Tongue (tissue), 2 donors: Measurements from ENCODE around the gene GON4L. TPM values are rescaled to one million over a fixed set of nuclear protein-coding genes. Genes with fewer than 3 reads are reported as not detected.
"Not testable (repeated sequence)": the region's sequence is repeated elsewhere in the genome, so short reads cannot be mapped to it uniquely, and the experiment has no call there.

Experiments used
- DNase-seq: peaks from one replicate; pipeline ENCODE4 v3.0.0-alpha.2; 2015
- total RNA-seq: library from RNA; depleted of rRNA; stranded (reverse); fragments of >200 nt; gene quantifications from one replicate; pipeline ENCODE4 v1.2.3, GENCODE V29; 2014

Gene GON4L
- total RNA-seq, 1 donor from 2014 or later = 41.3 TPM

DNA sequence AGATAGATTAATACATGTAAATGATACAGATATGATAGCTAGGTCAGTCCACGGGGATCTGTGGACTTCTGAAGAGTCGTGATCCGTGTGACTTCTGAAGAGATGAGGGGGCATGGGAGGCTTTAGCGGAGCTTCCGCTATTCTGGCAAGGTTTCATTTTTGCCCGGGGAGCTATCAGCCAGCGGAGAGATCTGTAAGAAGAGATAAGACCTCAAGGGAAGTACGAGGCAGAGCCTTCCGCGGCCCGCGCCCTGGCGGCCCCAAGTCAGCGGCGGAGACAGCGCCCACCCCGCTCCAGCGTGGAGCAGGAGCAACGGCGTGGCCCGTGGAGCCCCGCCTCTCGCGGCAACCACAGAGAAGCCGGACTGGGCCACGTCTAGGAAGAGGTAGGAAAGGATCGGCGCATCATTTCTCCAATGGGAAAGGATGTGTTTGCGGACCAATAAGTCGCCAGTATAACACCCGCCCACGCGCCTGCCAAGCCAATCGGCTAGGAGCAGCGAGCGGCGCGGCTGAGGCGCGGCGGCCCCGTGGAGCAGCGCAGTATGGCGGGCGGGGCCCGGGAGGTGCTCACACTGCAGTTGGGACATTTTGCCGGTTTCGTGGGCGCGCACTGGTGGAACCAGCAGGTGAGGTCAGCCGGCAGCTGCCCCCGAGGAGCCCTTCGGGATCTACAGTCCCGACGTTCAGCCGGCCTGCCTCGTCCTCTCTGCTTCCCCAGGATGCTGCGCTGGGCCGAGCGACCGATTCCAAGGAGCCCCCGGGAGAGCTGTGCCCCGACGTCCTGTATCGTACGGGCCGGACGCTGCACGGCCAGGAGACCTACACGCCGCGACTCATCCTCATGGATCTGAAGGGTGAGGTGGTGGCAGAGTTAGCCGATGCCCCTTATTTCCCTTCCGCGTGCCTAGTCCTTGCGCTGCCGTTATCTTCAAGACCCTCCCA is 111.5 kb downstream of the GON4L start:
- peak; percentile 98 for DNase-seq

DNA sequence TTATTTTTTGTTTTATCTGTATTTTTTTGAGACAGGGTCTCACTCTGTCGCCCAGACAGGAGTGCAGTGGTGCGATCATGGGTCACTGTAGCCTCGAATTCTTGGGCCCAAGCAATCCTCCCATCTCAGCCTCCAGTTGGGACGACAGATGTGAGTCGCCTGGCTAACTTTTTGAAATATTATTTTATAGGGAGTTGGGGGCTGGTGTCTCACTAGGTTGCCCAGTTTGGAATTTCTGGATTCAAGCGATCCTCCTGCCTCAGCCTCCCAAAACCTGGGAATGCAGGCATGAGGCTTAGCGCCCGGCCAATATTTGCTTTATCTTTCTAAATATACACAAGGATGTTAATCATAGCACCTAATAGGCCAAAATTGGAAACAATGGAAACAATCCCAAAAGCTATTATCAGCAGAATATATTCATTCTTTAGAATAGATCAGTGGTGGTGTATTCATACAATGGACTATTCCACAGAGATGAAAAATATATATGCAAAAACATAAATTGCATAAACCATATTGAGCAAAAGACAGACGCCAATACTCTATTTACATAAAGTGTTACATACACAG is 112.2 kb downstream of the GON4L start:
- no peak for DNase-seq

DNA sequence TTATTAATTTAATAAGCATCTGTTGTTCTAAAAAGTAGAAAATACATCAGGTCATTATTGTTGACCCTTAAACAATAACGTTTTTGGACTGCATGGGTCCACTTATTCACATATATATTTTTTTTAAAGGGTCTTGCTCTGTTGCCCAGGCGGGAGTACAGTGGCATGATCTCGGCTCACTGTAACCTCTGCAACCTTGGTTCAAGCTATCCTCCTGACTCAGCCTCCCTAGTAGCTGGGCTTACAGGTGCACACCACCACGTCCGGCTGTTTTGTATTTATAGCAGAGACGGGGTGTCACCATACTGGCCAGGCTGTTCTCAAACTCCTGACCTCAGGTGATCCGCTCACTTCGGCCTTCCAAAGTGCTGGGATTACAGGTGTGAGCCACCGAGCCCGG is 115.1 kb downstream of the GON4L start:
- no peak for DNase-seq

DNA sequence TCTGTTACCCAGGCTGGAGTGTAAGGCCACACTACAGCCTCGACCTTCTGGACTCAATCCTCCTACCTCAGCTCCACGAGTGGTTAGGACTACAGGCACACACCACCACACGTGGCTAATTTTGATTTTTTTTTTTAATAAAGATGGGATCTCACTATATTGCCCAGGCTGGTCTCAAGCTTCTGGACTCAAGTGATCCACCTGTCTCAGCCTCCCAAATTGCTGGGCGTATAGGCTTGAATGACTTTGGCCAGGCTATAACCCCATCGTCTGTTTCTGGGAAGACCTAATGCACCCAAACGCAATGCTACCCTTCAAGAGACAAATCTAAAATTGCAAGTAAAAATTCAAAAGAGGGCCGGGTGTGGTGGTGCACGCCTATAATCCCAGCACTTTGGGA is 116.0 kb downstream of the GON4L start:
- no peak for DNase-seq

DNA sequence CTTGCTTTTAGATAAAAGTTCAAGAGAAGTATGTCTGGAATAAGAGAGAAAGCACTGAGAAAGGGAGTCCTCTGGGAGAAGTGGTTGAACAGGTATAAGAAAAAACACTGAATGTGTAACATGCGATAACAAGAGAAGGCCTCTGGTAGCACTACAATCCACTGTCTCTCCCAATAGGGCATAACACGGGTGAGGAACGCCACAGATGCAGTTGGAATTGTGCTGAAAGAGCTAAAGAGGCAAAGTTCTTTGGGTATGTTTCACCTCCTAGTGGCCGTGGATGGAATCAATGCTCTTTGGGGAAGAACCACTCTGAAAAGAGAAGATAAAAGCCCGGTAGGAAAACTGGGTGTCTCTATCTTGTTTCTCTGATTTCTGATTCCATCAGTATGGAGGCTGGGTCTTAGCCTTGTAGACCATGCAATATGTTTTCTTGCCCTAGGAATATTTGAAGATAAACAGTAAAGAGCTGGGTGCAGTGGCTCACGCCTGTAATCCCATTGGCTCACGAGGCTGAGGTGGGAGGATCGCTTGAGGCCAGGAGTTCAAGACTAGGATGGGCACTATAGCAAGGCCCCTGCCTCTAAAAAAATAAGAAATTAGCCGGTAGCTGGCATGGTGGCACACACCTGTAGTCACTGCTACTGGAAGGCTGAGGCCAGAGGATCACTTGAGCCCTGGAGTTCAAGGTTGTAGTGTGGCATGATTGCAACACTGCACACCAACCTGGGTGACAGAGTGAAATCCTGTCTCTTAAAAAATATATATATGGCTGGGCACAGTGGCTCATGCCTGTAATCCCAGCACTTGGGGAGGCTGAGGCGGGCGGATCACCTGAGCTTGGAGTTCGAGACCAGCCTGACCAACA is 127.7 kb downstream of the GON4L start:
- DNase-seq = peak; percentile 68

DNA sequence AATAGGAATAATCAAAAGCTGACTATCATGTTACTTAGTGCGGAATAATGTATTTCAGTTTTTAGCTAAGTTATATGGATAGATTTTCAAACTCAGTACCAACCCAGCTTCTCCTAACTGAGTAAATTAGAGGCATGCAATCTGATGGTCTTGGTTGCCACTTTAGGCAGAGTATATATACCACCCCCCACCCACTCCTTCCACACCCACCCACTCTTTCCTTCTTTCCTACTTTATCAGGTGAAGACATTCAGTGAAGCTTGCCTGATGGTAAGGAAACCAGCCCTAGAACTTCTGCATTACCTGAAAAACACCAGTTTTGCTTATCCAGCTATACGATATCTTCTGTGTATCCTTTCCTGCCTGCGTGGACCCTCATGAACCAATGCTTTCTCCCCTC is 131.9 kb downstream of the GON4L start:
- DNase-seq = no peak

DNA sequence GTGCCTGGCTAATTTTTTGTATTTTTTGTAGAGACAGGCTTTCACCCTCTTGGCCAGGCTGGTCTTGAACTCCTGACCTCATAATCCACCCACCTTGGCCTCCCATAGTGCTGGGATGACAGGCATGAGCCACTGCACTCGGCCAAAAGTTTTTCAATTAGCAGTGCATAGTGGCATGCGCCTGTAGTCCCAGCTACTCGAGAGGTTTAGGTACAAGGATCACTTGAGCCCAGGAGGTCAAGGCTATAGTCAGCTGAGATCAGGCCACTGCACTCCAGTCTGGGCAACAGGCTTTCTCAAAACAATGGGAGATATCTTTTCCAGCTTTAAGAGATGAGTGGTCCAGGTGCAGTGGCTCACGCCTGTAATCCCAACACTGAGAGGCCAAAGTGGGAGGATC is 137.3 kb downstream of the GON4L start:
- DNase-seq = no peak

DNA sequence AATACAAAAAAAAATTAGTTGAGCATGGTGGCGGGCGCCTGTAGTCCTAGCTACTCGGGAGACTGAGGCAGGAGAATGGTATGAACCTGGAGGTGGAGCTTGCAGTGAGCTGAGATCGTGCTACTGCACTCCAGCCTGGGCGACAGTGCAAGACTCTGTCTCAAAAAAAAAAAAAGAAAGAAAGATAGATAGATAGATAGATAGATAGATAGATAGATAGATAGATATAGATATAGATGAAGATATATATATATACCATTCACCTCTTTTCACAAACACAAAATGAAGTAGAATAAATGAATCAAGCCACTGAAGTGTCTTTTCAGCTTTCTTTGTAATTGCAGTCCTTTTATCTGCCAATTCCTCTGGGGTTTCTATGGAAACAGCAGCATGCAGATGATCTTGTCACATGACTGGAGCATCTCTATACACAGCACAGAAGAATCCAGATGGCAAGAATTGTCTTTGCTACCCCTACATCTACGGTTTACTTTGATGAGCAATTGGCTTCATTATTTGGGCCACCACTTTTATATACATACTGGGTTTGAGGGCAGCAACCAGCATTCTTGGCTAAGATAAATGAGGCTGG is 138.4 kb downstream of the GON4L start:
- not testable (repeated sequence) for DNase-seq

DNA sequence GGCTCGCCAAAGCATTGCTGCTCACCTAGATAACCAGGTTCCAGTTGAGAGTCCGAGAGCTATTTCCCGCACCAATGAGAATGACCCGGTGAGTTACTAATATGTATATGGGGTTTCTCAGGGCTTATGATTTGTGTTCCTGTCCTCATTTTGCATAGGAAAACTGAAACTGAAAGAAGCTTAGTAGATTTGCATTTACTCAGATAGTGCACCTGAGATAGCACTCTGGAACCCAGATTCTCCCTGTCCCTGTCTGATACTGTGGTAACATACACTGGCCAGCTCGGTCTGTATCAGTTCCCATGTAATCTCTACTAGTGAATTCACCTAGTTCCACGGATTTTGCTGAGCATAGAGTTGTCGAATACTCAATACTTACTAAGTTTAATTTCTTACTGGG is 140.0 kb downstream of the GON4L start:
- DNase-seq = no peak

DNA sequence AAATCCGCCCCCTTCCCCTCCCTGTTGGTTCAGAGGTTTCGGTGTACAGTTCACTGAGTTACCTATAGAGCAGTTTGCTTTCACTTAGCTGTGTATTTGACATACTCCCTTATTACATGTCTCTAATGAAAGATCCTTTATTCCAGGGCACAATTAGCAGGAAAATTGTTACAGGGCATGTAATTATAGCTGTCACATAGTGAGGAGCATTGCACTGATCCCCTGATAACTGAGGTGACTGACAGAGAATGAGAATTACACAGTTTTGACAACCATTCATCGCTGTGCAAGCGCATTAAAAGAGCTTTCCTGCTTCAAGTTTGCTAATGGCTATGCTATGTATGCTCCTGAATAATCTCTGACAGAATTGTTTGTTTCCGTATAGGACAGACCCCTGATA is 141.2 kb downstream of the GON4L start:
- no peak for DNase-seq

DNA sequence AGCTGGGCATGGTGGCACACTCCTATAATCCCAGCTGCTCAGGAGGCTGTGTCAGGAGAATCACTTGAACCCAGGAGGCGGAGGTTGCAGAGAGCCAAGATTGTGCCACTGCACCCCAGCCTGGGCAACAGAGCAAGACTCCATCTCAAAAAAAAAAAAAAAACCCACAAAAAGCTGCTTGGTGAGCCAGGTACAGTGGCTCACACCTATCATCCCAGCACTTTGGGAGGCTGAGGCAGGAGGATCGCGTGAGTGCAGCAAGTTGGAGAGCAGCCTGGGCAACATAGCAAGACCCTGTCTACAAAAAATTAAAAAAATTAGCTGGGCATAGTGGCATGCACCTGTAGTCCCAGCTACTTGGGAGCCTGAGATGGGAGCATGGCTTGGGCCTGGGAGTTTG is 142.0 kb downstream of the GON4L start:
- DNase-seq = not testable (repeated sequence)

DNA sequence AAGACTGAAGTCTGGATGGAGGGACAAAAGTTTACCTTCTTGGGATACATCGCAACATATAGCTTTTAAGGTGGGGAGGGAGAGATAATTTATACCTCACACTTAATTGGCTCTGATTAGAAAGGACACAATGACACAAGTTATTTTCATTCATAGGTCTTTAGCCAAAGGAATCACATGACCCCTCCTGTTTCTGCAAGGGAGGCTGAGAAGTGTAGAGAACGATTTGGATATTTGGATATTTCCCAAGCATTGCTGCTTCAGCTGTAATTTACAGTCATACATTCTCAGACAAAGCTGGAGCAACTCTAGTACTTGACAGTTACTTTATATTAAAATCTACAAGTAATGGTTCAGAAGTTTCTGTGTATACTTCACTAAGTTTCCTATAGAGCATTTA is 143.9 kb downstream of the GON4L start:
- DNase-seq = no peak

DNA sequence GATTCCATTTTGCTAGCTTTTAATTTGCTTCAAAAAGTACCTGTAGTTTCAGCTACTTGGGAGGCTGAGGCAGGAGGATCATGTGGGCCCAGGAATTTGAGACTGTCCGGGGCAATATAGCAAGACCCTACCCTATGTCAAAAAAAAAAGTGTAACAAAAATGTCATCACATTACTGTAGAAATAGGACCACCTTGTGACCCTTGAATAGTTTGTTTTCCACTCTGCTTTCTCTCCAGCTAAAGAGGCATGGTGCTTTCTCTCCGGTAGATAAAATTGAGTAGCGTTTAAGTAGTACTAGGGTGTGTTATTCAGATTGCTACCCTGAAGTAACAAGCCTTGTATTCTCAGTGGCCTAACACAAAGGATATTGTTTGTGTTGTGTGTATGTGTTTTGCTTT is 144.4 kb downstream of the GON4L start:
- not testable (repeated sequence) for DNase-seq

DNA sequence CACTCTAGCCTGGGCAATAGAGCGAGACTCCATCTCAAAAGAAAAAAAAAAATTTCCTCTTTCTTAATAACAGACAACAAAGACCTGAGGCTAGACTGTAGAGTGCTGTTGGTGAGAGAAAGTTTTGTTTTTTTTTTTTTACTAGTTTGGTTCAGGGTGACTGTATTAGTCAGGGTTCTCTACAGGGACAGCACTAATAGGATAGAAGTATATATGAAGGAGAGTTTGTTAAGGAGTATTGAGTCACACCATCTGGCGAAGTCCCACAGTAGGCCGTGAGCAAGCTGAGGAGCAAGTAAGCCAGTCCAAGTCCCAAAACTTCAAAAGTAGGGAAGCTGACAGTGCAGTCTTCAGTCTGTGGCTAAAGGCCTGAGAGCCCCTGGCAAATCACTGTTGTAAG is 145.6 kb downstream of the GON4L start:
- DNase-seq = not testable (repeated sequence)

DNA sequence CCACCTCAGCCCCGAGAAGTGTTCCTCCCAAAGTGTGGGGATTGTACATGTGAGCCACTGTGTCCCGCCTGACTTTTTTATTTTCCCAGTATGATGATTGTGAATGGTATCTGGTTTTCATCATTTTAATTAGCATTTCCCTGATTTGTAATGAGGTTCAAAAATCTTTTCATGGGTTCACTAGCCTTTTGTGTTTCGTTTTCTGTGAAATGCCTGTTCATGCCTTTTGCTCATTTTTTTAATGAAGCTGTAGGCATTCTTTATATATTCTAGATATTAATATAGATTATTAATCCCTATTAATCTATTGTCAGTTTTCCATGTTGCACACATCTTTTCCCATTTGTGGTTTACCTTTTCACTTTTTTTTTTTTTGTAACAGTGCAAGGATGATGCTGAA is 147.6 kb downstream of the GON4L start:
- DNase-seq = no peak

DNA sequence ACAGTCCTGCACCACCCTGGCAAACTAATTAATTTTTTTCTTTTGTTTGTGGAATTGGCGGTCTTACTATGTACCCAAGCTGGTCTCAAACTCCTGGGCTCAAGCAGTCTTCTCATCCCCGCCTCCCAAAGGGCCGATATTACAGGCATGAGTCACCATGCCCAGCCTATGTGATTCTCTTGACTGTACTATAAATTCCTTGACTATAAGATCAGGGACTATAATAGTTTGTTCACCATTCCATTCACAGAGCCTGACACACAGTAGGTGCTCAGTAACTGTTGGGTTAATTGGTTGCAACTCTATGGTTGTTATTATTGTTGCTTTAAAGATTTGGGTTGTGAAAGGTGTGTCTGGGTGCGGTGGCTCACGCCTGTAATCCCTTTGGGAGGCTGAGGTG is 150.9 kb downstream of the GON4L start:
- DNase-seq = no peak

DNA sequence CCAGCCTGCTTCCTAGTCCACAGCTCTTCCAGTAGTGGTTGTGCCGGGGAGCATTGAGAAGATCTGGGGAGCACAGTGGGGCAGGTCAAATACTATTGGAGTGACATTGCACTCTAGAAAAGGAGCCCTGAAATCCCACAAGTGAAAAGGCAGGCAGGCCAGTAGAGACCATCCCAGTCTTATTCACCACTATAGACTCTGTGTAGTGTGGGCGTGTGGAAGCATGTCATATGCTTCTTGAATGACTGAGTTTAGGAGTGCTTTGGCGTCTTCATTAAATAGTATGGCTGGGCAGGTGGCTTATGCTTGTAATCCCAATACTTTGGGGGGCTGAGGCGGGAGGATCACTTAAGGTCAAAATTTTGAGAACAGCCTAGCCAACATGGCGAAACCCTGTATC is 152.6 kb downstream of the GON4L start:
- not testable (repeated sequence) for DNase-seq

DNA sequence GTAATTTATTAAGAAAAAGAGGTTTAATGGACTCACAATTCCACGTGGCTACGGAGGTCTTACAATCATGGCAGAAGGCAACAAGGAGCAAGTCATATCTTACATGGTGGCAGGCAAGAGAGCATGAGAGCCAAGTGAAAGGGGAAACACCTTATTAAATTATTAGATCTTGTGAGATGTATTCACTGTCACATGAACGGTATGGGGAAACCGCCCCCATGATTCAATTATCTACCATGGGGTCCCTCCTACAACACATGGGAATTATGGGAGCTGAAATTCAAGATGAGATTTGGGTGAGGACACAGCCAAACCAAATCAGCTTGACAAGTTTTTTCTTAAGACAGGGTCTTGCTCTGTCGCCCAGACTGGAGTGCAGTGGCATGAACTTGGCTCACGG is 153.8 kb downstream of the GON4L start:
- no peak for DNase-seq

DNA sequence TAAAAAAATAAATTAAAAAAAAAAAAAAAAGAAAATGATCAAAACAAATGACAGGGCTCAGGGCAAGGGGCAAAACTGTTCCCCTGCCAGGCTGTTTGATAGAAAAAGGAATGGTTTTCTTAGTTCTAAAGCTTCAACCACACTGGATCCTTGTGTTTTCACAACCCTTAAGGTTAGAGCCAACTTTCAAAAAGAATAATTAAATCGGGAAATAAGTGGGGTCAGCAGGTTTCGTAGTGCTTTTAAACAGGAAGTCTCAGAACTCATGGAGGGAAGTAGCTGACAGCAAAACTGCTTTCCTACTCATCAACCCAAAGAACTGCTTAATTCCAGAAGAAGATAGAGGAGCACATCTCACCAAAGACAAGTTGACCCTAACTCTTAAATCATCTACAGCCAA is 155.3 kb downstream of the GON4L start:
- DNase-seq = not testable (repeated sequence)
